SH-SY5Y (cell line): ENCODE measurements around the gene LRRC25.

Experiments used
- GATA2 ChIP-seq: IDR thresholded peaks from 2 replicates; pipeline ENCODE4 v1.6.1; 2011; ENCODE audit warnings: mild to moderate bottlenecking, low read depth, low read length
- GATA3 ChIP-seq: IDR thresholded peaks from 2 replicates; pipeline ENCODE4 v1.6.1; 2011; ENCODE audit warnings: low read depth, mild to moderate bottlenecking, low read length, moderate library complexity

The LRRC25 gene

DNA sequence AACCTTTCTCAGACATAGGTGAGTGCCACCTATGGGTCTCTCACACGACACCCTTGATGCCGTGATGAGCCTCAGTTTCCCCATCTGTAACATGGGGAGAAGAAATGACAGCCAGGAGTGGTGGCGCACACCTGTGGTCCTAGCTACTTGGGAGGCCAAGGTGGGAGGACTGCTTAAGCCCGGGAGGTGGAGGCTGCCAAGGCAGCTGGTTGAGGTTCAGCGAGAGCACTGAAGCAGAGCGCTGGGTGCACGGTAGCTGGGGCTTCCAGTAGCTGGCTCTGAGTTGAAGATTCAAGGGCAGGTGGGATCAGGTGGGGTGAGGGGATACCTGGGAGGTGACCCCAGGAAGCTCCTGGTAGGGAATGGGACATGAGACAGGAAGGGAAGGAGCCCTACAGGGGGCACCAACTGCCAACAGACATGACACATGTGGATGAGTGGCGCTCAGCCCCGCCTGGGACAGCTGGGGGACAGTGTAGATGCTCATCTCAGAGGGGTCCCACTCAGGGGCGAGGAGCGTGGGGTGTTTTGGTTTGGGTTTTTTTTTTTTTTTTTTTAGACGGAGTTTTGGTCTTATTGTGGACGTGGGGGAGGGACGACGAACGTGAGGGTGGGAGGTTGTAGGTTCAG, 15.3 kb upstream of the LRRC25 start:
- TF ChIP-seq GATA2 (no peak), GATA3 (no peak)

DNA sequence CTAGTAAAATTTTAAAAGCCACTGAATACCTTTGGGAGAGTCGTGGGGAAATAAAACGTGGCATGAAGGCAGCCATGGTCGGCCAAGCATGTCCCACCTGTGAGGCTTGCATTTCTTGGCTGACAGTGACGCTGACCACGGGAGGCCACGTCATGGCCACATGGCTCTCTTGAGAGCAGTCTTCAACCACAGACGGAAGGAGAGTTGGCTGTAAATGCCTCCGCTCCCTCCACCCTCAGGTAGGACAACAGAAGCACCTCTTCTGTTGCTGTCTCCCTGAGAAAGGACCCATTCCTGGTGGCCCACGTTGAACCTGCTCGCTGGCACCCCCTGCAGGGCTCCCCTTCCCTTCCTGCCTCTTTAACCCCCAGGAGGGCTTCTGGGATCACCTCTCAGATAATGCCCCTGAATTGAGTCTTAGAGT, 10.6 kb upstream of the LRRC25 start:
- TF ChIP-seq GATA3 (no peak), GATA2 (no peak)

DNA sequence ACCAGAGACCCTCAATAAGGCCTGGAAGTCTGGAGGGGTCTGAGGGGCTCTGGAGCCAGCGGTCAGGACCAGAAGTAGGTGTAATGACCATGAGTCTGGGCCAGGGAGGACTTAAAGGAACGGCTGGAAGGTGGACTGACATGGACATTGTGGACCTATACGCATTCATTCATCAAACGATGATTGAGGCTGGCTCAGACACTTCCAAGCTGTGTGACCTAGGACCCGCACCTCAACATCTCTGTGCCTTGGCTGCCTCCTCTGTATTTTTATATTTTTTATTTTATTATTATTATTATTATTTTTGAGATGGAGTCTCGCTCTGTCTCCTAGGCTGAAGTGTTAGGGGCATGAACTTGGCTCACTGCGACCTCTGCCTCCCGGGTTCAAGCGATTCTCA, 9.3 kb upstream of the LRRC25 start:
- TF ChIP-seq GATA3 (no peak), GATA2 (no peak)

DNA sequence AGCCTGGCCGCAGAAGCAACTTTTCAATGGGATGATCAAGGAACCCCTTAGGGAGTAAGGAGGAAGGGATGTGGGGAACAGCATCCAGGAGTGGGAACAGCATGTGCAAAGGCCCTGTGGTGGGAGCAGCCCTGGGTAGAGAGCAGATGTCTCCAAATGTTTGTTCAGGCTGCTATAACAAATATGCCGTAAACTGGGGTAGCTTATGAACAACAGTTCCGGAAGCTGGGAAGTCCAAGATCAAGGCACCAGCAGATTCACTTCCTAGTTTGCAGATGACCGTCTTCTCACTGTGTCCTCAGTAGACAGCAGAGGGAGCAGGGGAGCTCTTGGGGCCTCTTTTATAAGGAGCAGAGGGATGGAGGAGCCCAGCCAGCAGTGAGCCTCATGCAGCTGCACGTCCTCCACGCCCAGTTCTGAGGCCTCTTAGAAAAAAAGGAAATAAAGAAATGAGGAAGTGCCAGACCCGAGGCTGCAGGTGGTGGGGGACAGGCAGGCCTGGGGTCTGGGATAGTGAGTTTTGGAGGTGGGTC, 4.2 kb upstream of the LRRC25 start:
- TF ChIP-seq GATA3: no peak
- no peak for TF ChIP-seq GATA2

DNA sequence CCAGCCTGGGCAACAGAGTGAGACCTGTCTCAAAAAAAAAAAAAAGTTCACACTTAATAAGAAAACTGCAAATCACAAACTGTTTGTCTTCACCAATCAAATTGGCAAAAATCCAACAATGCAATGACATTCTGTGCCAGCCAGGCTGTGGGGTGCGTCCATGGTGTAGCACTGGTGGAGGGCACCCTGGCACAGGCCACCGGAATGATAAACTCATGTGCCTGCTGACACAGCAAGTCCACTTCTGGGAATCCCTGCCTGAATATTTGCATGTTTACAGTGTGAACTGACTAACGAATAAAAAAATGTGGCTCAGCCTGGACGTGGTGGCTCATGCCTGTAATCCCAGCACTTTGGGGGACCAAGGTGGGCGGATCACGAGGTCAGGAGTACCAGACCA, 1.6 kb upstream of the LRRC25 start:
- TF ChIP-seq GATA2: no peak
- no peak for TF ChIP-seq GATA3

DNA sequence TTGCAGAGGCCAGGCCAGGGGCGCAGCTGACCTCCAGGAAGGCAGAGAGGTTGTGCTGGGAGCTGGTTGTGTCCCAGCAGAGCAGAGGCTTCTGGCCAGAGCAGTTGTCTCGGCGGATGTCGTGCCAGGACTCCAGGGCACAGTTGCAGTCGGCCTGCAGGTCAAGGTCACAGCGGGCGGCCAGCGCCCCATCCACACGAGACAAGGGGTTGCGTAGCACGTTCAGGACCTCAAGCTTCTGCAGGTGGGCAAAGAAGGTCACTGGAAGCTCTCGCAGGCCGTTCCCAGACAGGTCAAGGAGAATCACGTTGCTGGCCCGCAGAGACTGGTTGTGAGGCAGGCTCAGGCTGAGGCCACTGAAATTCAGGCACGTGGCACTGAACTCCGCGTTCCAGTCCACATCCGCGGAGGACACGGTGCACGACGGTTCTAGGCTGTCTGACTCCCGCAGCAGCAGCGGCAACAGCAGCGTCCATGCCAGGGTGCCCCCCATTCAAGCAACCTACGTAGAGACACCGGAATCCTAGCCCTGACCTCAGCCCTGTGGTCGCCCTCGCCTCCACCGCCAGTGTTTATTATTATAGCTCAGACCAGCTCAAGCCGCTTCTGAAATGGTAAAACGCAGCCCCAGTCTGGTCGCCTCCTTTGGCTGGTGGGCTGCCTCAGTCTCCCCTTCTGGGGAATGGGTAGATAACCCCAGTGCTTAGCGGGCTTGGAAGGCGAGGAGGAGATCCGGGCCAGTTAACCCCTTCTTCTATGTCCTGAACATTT, 766 bp downstream of the LRRC25 start:
- no peak for TF ChIP-seq GATA2
- no peak for TF ChIP-seq GATA3

DNA sequence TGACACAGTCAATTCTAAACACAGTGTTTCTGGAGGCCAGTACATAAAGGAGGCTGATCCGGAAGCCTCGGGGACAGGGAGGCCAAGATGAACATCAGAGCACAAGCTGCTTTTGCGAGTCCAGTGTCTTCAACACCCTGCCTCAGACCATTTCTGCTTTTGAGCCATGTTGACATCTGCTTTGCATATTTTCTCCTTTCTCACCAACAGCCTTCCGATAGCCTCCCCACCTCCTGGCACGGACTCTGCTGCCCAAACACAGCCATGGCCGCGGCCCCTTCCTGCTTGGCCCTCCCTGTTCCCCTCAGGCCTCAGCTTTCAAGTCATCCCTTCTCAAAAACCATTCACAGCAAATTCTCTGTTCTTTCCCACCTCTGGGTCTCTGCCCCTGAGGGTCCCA, 3.6 kb downstream of the LRRC25 start:
- TF ChIP-seq GATA3 (no peak), GATA2 (no peak)

DNA sequence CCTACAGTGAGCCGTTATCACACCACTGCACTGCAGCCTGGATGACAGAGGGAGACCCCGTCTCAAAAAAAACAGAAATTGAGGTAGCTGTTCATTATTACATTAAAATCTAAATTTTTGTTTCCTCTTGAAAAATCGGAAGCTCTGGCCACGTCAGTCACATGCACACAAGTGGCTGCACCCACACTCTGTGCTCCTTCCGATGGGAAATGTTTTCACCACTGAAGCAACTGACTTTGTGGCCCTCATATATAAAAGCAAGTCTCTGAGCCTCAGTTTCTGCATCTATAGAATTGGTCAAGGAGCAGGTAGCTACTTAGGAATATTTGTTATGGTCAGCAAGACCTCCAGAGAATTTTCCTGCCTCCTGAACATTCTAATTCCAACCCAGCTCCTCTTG, 4.5 kb downstream of the LRRC25 start:
- TF ChIP-seq GATA2: no peak

DNA sequence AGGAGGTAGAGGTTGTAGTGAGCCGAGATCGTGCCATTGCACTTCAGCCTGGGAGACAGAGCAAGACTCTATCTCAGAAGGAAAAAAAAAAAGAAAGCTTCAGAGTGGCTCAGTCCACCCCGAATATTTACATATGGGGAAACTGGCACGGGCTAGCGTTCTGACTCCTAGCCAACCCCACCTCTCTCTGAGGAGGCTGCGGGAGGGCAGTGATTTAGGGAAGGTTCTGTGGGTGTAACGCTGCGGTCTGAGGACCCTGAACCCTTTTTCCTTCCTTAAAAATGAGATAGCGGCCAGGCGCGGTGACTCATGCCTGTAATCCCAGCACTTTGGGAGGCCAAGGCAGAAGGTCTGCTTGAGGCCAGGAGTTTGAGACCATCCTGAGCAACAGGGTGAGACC, 5.0 kb downstream of the LRRC25 start:
- TF ChIP-seq GATA3 (no peak), GATA2 (no peak)

DNA sequence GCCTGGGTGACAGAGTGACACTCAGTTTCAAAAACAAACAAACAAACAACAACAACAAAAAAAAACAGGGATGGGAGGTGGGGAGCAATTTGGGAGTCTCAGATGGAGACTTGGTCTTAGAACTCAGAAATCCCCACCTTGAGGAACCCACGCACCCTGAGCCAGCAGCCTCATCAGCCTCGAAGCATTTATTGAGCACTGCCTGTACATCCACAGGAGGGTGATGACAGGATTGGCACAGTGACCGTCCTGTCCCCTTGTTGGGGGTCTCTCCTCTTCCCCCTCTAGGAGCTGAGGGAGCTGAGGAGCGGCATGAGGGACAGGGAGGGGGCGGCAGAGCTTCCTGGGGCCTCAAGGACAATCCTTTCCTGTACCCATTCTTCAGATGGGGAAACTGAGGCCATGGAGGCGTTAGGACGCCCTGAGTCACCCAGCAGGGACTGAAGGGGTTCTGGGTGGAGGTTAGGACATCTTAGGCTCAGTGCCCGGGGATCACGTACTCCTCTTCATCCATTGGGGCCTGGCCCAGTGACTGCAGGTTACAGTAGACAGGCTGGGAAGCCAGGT, 5.8 kb downstream of the LRRC25 start:
- TF ChIP-seq GATA2 (no peak), GATA3 (no peak)

DNA sequence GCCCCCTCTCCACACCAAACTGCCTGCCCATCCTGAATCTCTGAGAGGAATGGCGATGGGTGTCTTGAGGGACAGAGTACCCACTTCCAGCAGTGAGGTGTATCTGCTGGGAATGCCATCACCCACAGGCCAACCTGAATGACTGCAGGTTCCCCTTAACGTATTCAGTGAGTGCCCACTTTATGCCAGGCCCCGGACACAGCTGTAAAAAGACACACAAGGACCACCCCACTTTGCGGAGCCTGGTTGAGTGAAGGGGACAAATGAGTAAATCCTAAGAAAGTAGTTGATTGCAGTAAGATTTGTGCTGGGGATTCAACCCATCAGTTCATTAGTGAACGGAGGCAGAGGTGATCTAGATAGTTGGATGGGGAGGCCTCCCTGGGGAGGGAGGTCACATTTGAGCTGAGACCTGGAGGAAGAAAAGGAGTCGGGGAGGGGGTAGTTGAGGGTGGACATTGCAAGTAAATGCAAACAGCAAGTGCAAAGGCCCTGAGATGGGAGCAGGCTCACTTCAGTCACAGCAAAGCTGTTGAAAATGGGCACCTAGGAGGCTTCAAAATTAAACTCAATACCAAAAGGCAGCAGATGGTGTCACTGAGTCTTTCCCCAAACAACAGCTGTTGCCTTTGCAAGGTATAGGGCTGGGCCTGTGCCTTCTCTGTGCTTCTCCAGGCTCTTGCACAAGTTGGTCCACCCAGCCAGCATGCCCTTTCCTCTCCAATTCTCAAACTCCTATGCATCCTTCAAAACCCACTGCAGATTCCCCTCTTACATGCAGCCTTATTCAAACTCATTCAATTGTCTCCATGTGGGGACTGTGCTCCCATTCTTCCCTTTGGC, 7.1 kb downstream of the LRRC25 start:
- TF ChIP-seq GATA3 (no peak), GATA2 (no peak)

DNA sequence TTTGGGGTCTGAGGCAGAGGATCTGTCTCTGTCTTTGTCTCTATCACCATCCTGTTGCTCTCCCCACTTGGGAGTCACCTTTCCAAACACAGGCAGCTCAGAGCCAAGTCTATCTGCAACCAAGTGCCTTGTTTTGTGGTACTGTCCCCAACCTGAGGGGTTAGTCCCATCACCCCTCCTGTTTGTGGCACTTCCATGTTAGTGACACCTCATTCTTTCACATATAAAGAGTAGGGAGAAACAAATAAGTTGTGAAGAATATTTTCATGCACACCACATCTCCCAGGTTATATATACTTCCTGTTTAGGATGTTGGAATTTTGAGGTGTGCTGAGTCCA, 7.7 kb downstream of the LRRC25 start:
- TF ChIP-seq GATA3: no peak
- no peak for TF ChIP-seq GATA2

DNA sequence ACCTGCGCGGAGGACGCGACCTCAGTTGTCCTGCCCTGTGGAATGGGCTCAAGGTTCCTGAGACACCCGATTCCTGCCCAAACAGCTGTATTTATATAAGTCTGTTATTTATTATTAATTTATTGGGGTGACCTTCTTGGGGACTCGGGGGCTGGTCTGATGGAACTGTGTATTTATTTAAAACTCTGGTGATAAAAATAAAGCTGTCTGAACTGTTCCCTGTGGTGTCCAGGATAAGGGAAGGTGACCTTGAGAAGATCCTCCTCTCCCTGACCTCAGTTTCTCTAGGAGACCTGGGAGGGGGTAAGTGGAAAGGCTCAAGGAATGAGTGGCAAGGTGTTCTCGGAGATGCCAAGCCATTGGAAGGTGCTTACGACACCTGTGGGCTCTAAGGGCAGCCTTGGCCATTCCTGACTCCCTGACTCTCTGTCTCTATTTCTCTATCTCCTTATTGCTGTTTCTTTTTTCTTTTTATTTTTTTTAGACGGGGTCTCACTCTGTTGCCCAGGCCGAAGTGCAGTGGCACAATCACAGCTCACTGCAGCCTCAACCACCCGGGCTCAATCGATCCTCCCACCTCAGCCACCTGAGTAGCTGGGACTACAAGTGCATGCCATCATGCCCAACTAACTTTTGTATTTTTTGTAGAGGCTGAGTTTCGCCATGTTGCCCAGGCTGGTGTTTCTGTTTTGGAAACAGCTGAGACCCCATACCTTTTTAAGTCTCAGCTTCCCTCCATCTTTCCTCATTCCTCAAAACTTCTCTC, 8.3 kb downstream of the LRRC25 start:
- TF ChIP-seq GATA2 (no peak), GATA3 (no peak)
